Measurements from ENCODE around the gene RIN1. TPM values are rescaled to one million over a fixed set of nuclear protein-coding genes. Genes with fewer than 3 reads are reported as not detected.

RIN1 gene
- total RNA-seq, 2 experiments from 2014 or later, result 1.2 to 1.6 TPM

DNA sequence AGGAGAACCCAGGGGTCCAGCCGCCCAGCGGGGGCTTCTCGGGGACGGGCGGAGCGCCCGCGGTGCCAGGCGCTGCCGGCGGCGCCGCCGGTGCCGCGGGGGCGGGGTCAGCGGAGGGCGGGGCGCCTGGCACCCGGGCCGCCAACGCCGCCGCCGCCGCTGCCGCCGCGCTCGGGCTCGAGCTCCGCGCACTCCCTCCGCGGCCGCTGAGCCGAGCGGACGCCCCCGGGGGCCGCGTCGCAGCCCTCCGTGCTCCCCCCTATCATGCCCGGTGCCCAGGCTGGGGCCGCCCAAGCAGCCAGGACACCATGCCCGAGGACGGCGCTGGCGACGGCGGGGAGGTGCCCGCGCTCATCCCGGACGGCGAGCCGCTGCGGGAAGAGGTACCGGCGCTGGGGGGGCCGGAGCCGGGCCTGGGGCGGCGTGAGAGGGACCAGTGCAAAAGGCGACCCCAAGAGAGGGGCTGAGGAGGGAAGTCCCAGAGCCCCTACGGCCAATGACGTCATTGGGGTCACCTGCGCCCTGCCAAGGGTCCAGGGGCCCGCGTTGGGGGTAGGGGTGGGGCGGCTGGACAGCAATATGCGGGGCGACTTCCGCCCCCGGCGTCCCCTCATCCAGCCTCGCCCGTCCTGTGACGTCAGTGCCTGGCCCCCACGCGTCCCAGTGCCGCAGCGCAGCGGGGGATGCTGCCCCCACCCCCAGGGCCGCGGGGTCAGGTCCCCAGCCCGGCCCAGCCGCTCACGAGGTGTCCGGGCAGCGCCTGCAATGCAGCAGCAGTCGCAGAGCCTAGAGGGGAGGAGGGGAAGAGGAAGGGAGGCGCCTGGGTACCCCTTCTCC lies 44.3 kb downstream of the RIN1 start, which contains the start of gene TMEM151A:
Gene TMEM151A (plus strand): TSS at position 189 of the 837 bp plus-strand sequence. CDS start 120 bp downstream, at position 309.
- H3K9me3 ChIP-seq (ENCODE audit: control insufficient read depth in 1 of 2, insufficient read depth in 1 of 2, low read length in 2 of 2), result peaks cover 0 to 9% of the 10 kb centered on the region in 2 experiments
- peak in 6 of 14 experiments; percentile 28 to 72 (median 46) for DNase-seq
- Mint-ChIP-seq H3K27me3 (peaks cover 24% of the 10 kb centered on the region), H3K36me3 (ENCODE audit: low read depth) (no peaks in the 10 kb centered on the region), H3K27ac (peak within 1 kb of the TSS; percentile 79), H3K9me3 (no peaks in the 10 kb centered on the region), H3K4me3 (peak within 1 kb of the TSS; percentile 87), H3K4me1 (ENCODE audit: low read depth) (peaks cover 26% of the 10 kb centered on the region)
- ChIA-PET CTCF (interaction anchor here (1.1 to 2.1 kb wide), 3 partner anchors 9 to 69 kb away, joined by 3 to 6 read pairs (median 6); no protein-coding TSS in a partner anchor), POLR2A (interaction anchor here (0.6 to 1.3 kb wide), 3 partner anchors 9 to 139 kb away, joined by 3 to 4 read pairs (median 4); no protein-coding TSS in a partner anchor)
- H3K27me3 ChIP-seq (ENCODE audit: control insufficient read depth in 1 of 2, insufficient read depth in 2 of 2, low read length in 2 of 2), result peaks cover 18 to 23% of the 10 kb centered on the region in 2 experiments
- ATAC-seq (ENCODE audit: poor library complexity), result no peak
- no peaks in the 10 kb centered on the region for H3K36me3 ChIP-seq (ENCODE audit: insufficient read depth, low read length)
- H3K4me1 ChIP-seq (ENCODE audit: insufficient read depth, low read length), result peaks cover 46% of the 10 kb centered on the region
- H3K4me3 ChIP-seq (ENCODE audit: low read length), result peak within 1 kb of the TSS; percentile 14
- intact Hi-C loops (cut with DNase I, micrococcal nuclease), result no loop called here
- no peak within 1 kb of the TSS for H3K27ac ChIP-seq (ENCODE audit: low read depth in 1 of 2, low read length in 2 of 2)
- TF ChIP-seq, protein P1, sequence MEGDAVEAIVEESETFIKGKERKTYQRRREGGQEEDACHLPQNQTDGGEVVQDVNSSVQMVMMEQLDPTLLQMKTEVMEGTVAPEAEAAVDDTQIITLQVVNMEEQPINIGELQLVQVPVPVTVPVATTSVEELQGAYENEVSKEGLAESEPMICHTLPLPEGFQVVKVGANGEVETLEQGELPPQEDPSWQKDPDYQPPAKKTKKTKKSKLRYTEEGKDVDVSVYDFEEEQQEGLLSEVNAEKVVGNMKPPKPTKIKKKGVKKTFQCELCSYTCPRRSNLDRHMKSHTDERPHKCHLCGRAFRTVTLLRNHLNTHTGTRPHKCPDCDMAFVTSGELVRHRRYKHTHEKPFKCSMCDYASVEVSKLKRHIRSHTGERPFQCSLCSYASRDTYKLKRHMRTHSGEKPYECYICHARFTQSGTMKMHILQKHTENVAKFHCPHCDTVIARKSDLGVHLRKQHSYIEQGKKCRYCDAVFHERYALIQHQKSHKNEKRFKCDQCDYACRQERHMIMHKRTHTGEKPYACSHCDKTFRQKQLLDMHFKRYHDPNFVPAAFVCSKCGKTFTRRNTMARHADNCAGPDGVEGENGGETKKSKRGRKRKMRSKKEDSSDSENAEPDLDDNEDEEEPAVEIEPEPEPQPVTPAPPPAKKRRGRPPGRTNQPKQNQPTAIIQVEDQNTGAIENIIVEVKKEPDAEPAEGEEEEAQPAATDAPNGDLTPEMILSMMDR (IDR thresholded peaks at IDR 0.05), result no peak

DNA sequence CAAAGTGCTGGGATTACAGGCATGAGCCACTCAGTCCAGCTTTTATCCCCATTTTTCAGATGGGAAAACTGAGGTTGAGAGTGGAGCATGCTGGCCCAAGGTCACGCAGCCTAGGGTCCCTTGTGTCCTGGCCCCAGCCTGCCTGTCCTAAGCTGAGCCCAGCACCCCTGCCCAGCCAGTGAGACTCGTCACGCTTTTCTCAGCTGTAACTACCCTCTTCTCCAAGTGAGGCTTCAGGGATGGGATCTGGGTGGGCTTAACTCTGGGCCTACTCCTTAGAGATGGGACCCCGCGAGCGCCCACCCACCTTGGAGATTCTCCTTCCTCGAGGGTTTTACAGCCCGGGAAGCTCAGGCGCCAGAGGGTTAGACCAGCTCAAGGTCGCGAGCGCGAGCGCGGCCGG lies 44.9 kb downstream of the RIN1 start:
- Histone ChIP-seq H3K9me3 (ENCODE audit: control insufficient read depth in 1 of 2, insufficient read depth in 1 of 2, low read length in 2 of 2) (peaks cover 0 to 9% of the 10 kb centered on the region in 2 experiments), H3K4me1 (ENCODE audit: insufficient read depth, low read length) (peaks cover 46% of the 10 kb centered on the region), H3K36me3 (ENCODE audit: insufficient read depth, low read length) (no peaks in the 10 kb centered on the region), H3K27me3 (ENCODE audit: control insufficient read depth in 1 of 2, insufficient read depth in 2 of 2, low read length in 2 of 2) (peaks cover 18 to 23% of the 10 kb centered on the region in 2 experiments), H3K27ac (ENCODE audit: low read depth in 1 of 2, low read length in 2 of 2) (no peak overlapping the region), H3K4me3 (ENCODE audit: low read length) (no peak overlapping the region)
- Mint-ChIP-seq H3K36me3 (ENCODE audit: low read depth) (no peaks in the 10 kb centered on the region), H3K9me3 (no peaks in the 10 kb centered on the region), H3K27me3 (peaks cover 23% of the 10 kb centered on the region), H3K4me1 (ENCODE audit: low read depth) (peaks cover 32% of the 10 kb centered on the region), H3K4me3 (peak overlapping the region; percentile 87), H3K27ac (no peak overlapping the region)
- DNase-seq, result no peak
- intact Hi-C loops (cut with DNase I, micrococcal nuclease), result no loop called here
- ChIA-PET CTCF (interaction anchor here (1.1 to 2.1 kb wide), 3 partner anchors 9 to 68 kb away, joined by 3 to 6 read pairs (median 6); no protein-coding TSS in a partner anchor), POLR2A (interaction anchor here (0.6 to 1.3 kb wide), 3 partner anchors 9 to 140 kb away, joined by 3 to 4 read pairs (median 4); no protein-coding TSS in a partner anchor)
- no peak for ATAC-seq (ENCODE audit: poor library complexity)
- TF ChIP-seq, protein P1 (IDR thresholded peaks at IDR 0.05), result no peak

DNA sequence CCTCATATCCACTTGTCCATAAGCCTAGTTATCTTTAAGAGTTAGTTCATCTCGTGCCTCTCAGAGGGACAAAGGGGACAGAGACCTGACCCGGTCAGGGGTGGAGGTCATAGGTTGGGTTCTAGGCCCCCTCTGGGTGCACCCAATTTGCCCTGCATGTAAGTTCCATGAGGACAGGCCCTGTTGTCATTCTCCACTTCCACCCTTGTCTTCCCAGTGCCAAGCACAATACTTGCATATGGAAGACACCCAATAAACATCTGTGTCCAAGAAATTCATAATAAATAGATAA lies 46.0 kb downstream of the RIN1 start:
- Mint-ChIP-seq H3K36me3 (ENCODE audit: low read depth) (no peaks in the 10 kb centered on the region), H3K27me3 (peaks cover 19% of the 10 kb centered on the region), H3K27ac (peak overlapping the region; percentile 79), H3K4me3 (peak overlapping the region; percentile 87), H3K9me3 (no peaks in the 10 kb centered on the region), H3K4me1 (ENCODE audit: low read depth) (peaks cover 32% of the 10 kb centered on the region)
- Histone ChIP-seq H3K27ac (ENCODE audit: low read depth in 1 of 2, low read length in 2 of 2) (no peak overlapping the region), H3K4me1 (ENCODE audit: insufficient read depth, low read length) (peaks cover 46% of the 10 kb centered on the region), H3K36me3 (ENCODE audit: insufficient read depth, low read length) (no peaks in the 10 kb centered on the region), H3K9me3 (ENCODE audit: control insufficient read depth in 1 of 2, insufficient read depth in 1 of 2, low read length in 2 of 2) (peaks cover 0 to 9% of the 10 kb centered on the region in 2 experiments), H3K27me3 (ENCODE audit: control insufficient read depth in 1 of 2, insufficient read depth in 2 of 2, low read length in 2 of 2) (peaks cover 18 to 23% of the 10 kb centered on the region in 2 experiments), H3K4me3 (ENCODE audit: low read length) (no peak overlapping the region)
- DNase-seq (peak in 1 of 14 experiments; percentile 39), ATAC-seq (ENCODE audit: poor library complexity) (no peak)
- POLR2A ChIA-PET, result interaction anchor here (2.1 to 2.2 kb wide), 2 partner anchors 22 to 55 kb away, joined by 16 to 31 read pairs; partner anchors contain the start of genes BRMS1 and RAB1B
- TF ChIP-seq, protein P1 (IDR thresholded peaks at IDR 0.05), result no peak
- CTCF ChIA-PET, result interaction anchor here (2.1 to 3.2 kb wide), 2 partner anchors 8 to 68 kb away, joined by 6 to 23 read pairs; no protein-coding TSS in a partner anchor
- intact Hi-C loops (cut with DNase I, micrococcal nuclease), result no loop called here
